HCT116 (cell line): ENCODE measurements around the gene TMEM252. TPM values are rescaled to one million over a fixed set of nuclear protein-coding genes. Genes with fewer than 3 reads are reported as not detected.

ENCODE experiments used
- ATAC-seq: fragments of 200-7000 bp; cut with Tn5 transposase; 2 replicates; pipeline ENCODE4 v1.9.1; 2020; ENCODE audit warnings: mild to moderate bottlenecking, moderate library complexity
- BruUV-seq: library from RNA; stranded (reverse); fragments of 400-500 nt; replicated peaks from 2 replicates; lab custom pipeline; 2021; lab: Mats Ljungman, UMichigan
- CTCF ChIA-PET: fragments of 300-600 bp; sonication (Branson Sonifier 250); formaldehyde crosslinking; loops from one replicate; lab custom pipeline; 2021; ENCODE audit warnings: antibody characterized with exemption; lab: Charles Lee
- POLR2A ChIA-PET: fragments of 300-600, 350-600 bp; sonication (Branson Sonifier 250); formaldehyde crosslinking; loops from one replicate; lab custom pipeline; 2021; ENCODE audit warnings: antibody characterized with exemption; lab: Charles Lee
- RAD21 ChIA-PET, 2 experiments: fragments of 300-600 bp; sonication (Branson Sonifier 250); formaldehyde crosslinking; loops; one replicate each; lab custom pipeline; 2023; ENCODE audit warnings: low total read pairs in 2 of 2; ENCODE audit not compliant: uncharacterized antibody in 2 of 2, unreplicated experiment in 2 of 2, low non-redundant PET in 1 of 2; lab: Charles Lee
- DNase-seq: peaks from one replicate; pipeline ENCODE4 v3.0.0-alpha.2; 2010; ENCODE audit warnings: low read depth, low spot score
- H2AFZ ChIP-seq: fragments of 200-600 bp; shearing (Covaris generic), sonication (generic); 2 replicates; pipeline ENCODE4 v1.6.1; 2017; ENCODE audit warnings: low read depth, mixed run types, mixed read lengths, antibody characterized with exemption, low read length; ENCODE audit not compliant: poor library complexity, severe bottlenecking
- H3K27ac ChIP-seq: 2 replicates; pipeline ENCODE4 v1.5.1; 2012; ENCODE audit warnings: low read depth, low read length
- H3K27me3 ChIP-seq: fragments of 200-600 bp; sonication (generic); 2 replicates; pipeline ENCODE4 v1.6.1; 2016; ENCODE audit warnings: mixed run types, low read length, mixed read lengths; ENCODE audit not compliant: insufficient read depth
- H3K36me3 ChIP-seq, 2 experiments: fragments of 200-500 bp in 1 of 2; fragments of 200-600 bp in 1 of 2; sonication (Bioruptor generic) in 1 of 2; sonication (generic) in 1 of 2; 2 replicates each; pipeline versions ENCODE4 v1.5.1 to v1.6.1; 2014 to 2016; ENCODE audit warnings: low read length in 2 of 2, inconsistent platforms in 1 of 2, mixed read lengths in 1 of 2, mixed run types in 1 of 2; ENCODE audit not compliant: insufficient read depth in 2 of 2, control insufficient read depth in 1 of 2
- H3K4me1 ChIP-seq, 2 experiments: fragments of 200-600 bp in 1 of 2; sonication (generic) in 1 of 2; 2 replicates each; pipeline versions ENCODE4 v1.5.1 to v1.6.1; 2012 to 2017; ENCODE audit warnings: low read length in 2 of 2, inconsistent platforms in 1 of 2, mild to moderate bottlenecking in 1 of 2, mixed read lengths in 1 of 2, mixed run types in 1 of 2, moderate library complexity in 1 of 2; ENCODE audit not compliant: insufficient read depth in 2 of 2, control insufficient read depth in 1 of 2
- H3K4me2 ChIP-seq: fragments of 200-600 bp; sonication (generic); 2 replicates; pipeline ENCODE4 v1.6.1; 2017; ENCODE audit warnings: mixed run types, low read length, mixed read lengths
- H3K4me3 ChIP-seq, 2 experiments: fragments of 200-600 bp in 1 of 2; sonication (generic) in 1 of 2; replicated peaks in 1 of 2; 2 replicates each; pipeline ENCODE4 v1.5.1; 2011 to 2016; ENCODE audit warnings: low read length in 2 of 2, control low read depth in 1 of 2, low read depth in 1 of 2, mild to moderate bottlenecking in 1 of 2, mixed read lengths in 1 of 2, mixed run types in 1 of 2
- H3K79me2 ChIP-seq: fragments of 200-600 bp; sonication (generic); 2 replicates; pipeline ENCODE4 v1.6.1; 2017; ENCODE audit warnings: mild to moderate bottlenecking, mixed run types, low read length, moderate library complexity, mixed read lengths; ENCODE audit not compliant: insufficient read depth
- H3K9ac ChIP-seq: fragments of 200-600 bp; sonication (generic); 2 replicates; pipeline ENCODE4 v1.6.1; 2016; ENCODE audit warnings: low read length, mixed read lengths
- H3K9me2 ChIP-seq: fragments of 200-600 bp; sonication (generic), shearing (Covaris generic); 2 replicates; pipeline ENCODE4 v1.6.1; 2017; ENCODE audit warnings: mixed run types, mild to moderate bottlenecking, moderate library complexity; ENCODE audit not compliant: insufficient read depth
- H3K9me3 ChIP-seq, 2 experiments: fragments of 200-500 bp in 1 of 2; fragments of 200-600 bp in 1 of 2; sonication (Bioruptor generic) in 1 of 2; sonication (generic) in 1 of 2; 2 replicates each; pipeline ENCODE4 v1.6.1; 2014 to 2017; ENCODE audit warnings: low read length in 2 of 2, mixed read lengths in 2 of 2, inconsistent platforms in 1 of 2, low read depth in 1 of 2, mild to moderate bottlenecking in 1 of 2, mixed run types in 1 of 2, moderate library complexity in 1 of 2; ENCODE audit not compliant: control insufficient read depth in 1 of 2, insufficient read depth in 1 of 2
- H4K20me1 ChIP-seq: fragments of 200-600 bp; sonication (generic), shearing (Covaris generic); 2 replicates; pipeline ENCODE4 v1.6.1; 2017; ENCODE audit warnings: mixed run types, mild to moderate bottlenecking, moderate library complexity; ENCODE audit not compliant: insufficient read depth
- ATF3 ChIP-seq: IDR thresholded peaks from 2 replicates; pipeline ENCODE4 v1.6.1; 2012
- CEBPB ChIP-seq: IDR thresholded peaks from 2 replicates; pipeline ENCODE4 v1.6.1; 2012; ENCODE audit warnings: low read depth
- EZH2 ChIP-seq: fragments of 200-600 bp; sonication (generic); IDR thresholded peaks from 2 replicates; pipeline ENCODE4 v1.6.1; 2017; ENCODE audit warnings: antibody characterized with exemption, mixed run types
- FOSL1 ChIP-seq: IDR thresholded peaks from 2 replicates; pipeline ENCODE4 v1.6.1; 2012; ENCODE audit warnings: low read depth
- POLR2AphosphoS5 ChIP-seq: IDR thresholded peaks from 2 replicates; pipeline ENCODE4 v1.6.1; 2011; ENCODE audit warnings: mild to moderate bottlenecking, low read depth, low read length, moderate library complexity
- RAD21 ChIP-seq: IDR thresholded peaks from 2 replicates; pipeline ENCODE4 v1.6.1; 2012; ENCODE audit warnings: low read depth, mild to moderate bottlenecking
- SRF ChIP-seq: IDR thresholded peaks from 2 replicates; pipeline ENCODE4 v1.6.1; 2012; ENCODE audit warnings: low read depth
- TCF7L2 ChIP-seq: IDR thresholded peaks from 2 replicates; pipeline ENCODE4 v1.7.0; 2011; ENCODE audit warnings: borderline replicate concordance, inconsistent platforms; ENCODE audit not compliant: insufficient read depth, insufficient read length; ENCODE audit errors: extremely low read depth
- YY1 ChIP-seq: IDR thresholded peaks from 2 replicates; pipeline ENCODE4 v1.6.1; 2011; ENCODE audit warnings: low read length, low read depth, moderate library complexity, mild to moderate bottlenecking; ENCODE audit not compliant: insufficient replicate concordance; ENCODE audit errors: extremely low read depth
- ZNF274 ChIP-seq: fragments of 200-500 bp; sonication (Bioruptor generic); IDR thresholded peaks from 2 replicates; pipeline ENCODE4 v1.6.1; 2014; ENCODE audit warnings: mild to moderate bottlenecking, low read depth, low read length, inconsistent platforms
- intact Hi-C: fragments of 100-400 bp; cut with micrococcal nuclease; formaldehyde crosslinking; loops from 2 replicates; pipeline ENCODE4 v1.10.0; 2022
- total RNA-seq: library from RNA; stranded (reverse); gene quantifications from one replicate; pipeline ENCODE4 v1.2.1, GENCODE V29; 2021; ENCODE audit not compliant: unreplicated experiment
- TF ChIP-seq, protein P1 (sequence below): IDR thresholded peaks from 2 replicates; pipeline ENCODE4 v1.6.1; 2012
- TF ChIP-seq, protein P2 (sequence below), 3 experiments: fragments of 200-600 bp in 1 of 3; sonication (generic) in 1 of 3; IDR thresholded peaks in 2 of 3; conservative IDR thresholded peaks in 1 of 3; 2 replicates each; pipeline ENCODE4 v1.5.1; 2012 to 2017; ENCODE audit warnings: low read depth in 2 of 3, low read length in 2 of 3, antibody characterized with exemption in 1 of 3, borderline replicate concordance in 1 of 3, control low read depth in 1 of 3, mild to moderate bottlenecking in 1 of 3, mixed read lengths in 1 of 3, mixed run types in 1 of 3, moderate library complexity in 1 of 3; ENCODE audit not compliant: insufficient read depth in 1 of 3
- TF ChIP-seq, protein P3 (sequence below): IDR thresholded peaks from 2 replicates; pipeline ENCODE4 v1.6.1; 2012; ENCODE audit warnings: low read depth

The TMEM252 gene
- total RNA-seq, 1 experiment from 2014 or later, result not detected

DNA sequence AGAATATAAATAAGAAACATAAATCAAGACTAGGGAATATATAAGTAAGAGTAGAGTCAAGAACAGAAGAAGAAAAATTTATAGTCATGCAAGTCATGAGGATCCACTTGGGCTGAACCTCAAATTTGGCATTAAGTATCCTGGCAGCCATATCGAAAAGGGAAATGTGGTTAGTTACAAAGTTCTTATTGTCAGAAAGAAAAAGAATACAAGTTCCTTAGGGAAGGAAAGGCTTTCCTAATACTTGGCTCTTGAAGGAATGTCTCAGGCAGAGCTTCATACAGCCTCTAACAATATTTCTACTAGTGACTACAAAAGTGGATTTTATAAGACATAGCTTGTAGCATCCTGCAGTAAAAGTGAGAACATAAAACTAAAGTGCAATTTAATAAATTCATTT lies 45.4 kb downstream of the TMEM252 start:
- Histone ChIP-seq H3K9me3 (no peaks in the 10 kb centered on the region), H3K4me3 (no peak overlapping the region), H4K20me1 (no peaks in the 10 kb centered on the region), H3K9ac (no peak overlapping the region), H3K79me2 (no peaks in the 10 kb centered on the region), H3K27ac (no peak overlapping the region), H3K4me1 (no peaks in the 10 kb centered on the region), H3K27me3 (peaks cover 63% of the 10 kb centered on the region), H3K36me3 (no peaks in the 10 kb centered on the region), H3K9me2 (no peaks in the 10 kb centered on the region), H2AFZ (no peak overlapping the region), H3K4me2 (no peak overlapping the region)
- ChIA-PET RAD21 (no interaction called here), POLR2A (no interaction called here), CTCF (no interaction called here)
- TF ChIP-seq FOSL1 (no peak), POLR2AphosphoS5 (no peak), SRF (no peak), TCF7L2 (no peak), EZH2 (no peak), ZNF274 (no peak), YY1 (no peak)
- TF ChIP-seq, protein P1, sequence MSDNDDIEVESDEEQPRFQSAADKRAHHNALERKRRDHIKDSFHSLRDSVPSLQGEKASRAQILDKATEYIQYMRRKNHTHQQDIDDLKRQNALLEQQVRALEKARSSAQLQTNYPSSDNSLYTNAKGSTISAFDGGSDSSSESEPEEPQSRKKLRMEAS, result no peak
- no TSS peak for BruUV-seq
- ATAC-seq (no peak), DNase-seq (no peak)
- intact Hi-C loops, result loop anchor here (10.0 kb wide), 1 partner anchor 70 kb away; no protein-coding TSS in a partner anchor

- CTCF ChIA-PET, result no interaction called here
- H3K79me2 ChIP-seq, result no peaks in the 10 kb centered on the region
- BruUV-seq, result no TSS peak
- H3K9me3 ChIP-seq, result no peaks in the 10 kb centered on the region
- DNase-seq, result no peak
- RAD21 ChIA-PET, result no interaction called here
- H3K4me1 ChIP-seq, result no peaks in the 10 kb centered on the region
- peaks cover 55% of the 10 kb centered on the region for H3K27me3 ChIP-seq
- no peaks in the 10 kb centered on the region for H3K36me3 ChIP-seq
- ATAC-seq, result no peak
- intact Hi-C loops, result loop anchor here (10.0 kb wide), 1 partner anchor 69 kb away; no protein-coding TSS in a partner anchor
- no peaks in the 10 kb centered on the region for H3K9me2 ChIP-seq
- H4K20me1 ChIP-seq, result no peaks in the 10 kb centered on the region
- H3K4me3 ChIP-seq, result no peak overlapping the region
- no peak overlapping the region for H3K4me2 ChIP-seq
- POLR2A ChIA-PET, result no interaction called here
- no peak overlapping the region for H3K9ac ChIP-seq
- no peak overlapping the region for H3K27ac ChIP-seq
- no peak overlapping the region for H2AFZ ChIP-seq
- TF ChIP-seq CEBPB (no peak), YY1 (no peak), RAD21 (no peak), ATF3 (no peak), TCF7L2 (no peak)
- TF ChIP-seq, protein P1, result no peak
- TF ChIP-seq, protein P2, sequence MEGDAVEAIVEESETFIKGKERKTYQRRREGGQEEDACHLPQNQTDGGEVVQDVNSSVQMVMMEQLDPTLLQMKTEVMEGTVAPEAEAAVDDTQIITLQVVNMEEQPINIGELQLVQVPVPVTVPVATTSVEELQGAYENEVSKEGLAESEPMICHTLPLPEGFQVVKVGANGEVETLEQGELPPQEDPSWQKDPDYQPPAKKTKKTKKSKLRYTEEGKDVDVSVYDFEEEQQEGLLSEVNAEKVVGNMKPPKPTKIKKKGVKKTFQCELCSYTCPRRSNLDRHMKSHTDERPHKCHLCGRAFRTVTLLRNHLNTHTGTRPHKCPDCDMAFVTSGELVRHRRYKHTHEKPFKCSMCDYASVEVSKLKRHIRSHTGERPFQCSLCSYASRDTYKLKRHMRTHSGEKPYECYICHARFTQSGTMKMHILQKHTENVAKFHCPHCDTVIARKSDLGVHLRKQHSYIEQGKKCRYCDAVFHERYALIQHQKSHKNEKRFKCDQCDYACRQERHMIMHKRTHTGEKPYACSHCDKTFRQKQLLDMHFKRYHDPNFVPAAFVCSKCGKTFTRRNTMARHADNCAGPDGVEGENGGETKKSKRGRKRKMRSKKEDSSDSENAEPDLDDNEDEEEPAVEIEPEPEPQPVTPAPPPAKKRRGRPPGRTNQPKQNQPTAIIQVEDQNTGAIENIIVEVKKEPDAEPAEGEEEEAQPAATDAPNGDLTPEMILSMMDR (IDR thresholded peaks at IDR 0.05 in 2 of 3, conservative IDR thresholded peaks at IDR 0.05 in 1 of 3; ENCODE audit: borderline replicate concordance in 1 of 3, insufficient read depth in 1 of 3, low read depth in 2 of 3, low read length in 2 of 3), result no peak
- TF ChIP-seq, protein P3, sequence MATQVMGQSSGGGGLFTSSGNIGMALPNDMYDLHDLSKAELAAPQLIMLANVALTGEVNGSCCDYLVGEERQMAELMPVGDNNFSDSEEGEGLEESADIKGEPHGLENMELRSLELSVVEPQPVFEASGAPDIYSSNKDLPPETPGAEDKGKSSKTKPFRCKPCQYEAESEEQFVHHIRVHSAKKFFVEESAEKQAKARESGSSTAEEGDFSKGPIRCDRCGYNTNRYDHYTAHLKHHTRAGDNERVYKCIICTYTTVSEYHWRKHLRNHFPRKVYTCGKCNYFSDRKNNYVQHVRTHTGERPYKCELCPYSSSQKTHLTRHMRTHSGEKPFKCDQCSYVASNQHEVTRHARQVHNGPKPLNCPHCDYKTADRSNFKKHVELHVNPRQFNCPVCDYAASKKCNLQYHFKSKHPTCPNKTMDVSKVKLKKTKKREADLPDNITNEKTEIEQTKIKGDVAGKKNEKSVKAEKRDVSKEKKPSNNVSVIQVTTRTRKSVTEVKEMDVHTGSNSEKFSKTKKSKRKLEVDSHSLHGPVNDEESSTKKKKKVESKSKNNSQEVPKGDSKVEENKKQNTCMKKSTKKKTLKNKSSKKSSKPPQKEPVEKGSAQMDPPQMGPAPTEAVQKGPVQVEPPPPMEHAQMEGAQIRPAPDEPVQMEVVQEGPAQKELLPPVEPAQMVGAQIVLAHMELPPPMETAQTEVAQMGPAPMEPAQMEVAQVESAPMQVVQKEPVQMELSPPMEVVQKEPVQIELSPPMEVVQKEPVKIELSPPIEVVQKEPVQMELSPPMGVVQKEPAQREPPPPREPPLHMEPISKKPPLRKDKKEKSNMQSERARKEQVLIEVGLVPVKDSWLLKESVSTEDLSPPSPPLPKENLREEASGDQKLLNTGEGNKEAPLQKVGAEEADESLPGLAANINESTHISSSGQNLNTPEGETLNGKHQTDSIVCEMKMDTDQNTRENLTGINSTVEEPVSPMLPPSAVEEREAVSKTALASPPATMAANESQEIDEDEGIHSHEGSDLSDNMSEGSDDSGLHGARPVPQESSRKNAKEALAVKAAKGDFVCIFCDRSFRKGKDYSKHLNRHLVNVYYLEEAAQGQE, result no peak
Observed at GRCh38 chr9:68493958-68494577, 46.6 kb downstream of the TMEM252 start.
